GM12875 (cell line): ENCODE measurements around the gene BBS9.
"Not testable (repeated sequence)": the region's sequence is repeated elsewhere in the genome, so short reads cannot be mapped to it uniquely, and the experiment has no call there.

ENCODE experiments used
- H3K4me3 ChIP-seq: one replicate; pipeline ENCODE4 v1.5.1; 2011; ENCODE audit warnings: low read depth, low read length, control low read depth
- CTCF ChIP-seq: IDR thresholded peaks from 2 replicates; pipeline ENCODE4 v1.5.1; 2011; ENCODE audit warnings: low read depth, mild to moderate bottlenecking, control low read depth, inconsistent platforms, low read length, moderate library complexity, borderline replicate concordance; ENCODE audit not compliant: insufficient read depth

Gene BBS9

GRCh38 chr7:33215992-33216391 is 86.6 kb downstream of the BBS9 start:
- no peak overlapping the region for H3K4me3 ChIP-seq
- TF ChIP-seq CTCF: no peak

GRCh38 chr7:33217595-33217994 is 88.2 kb downstream of the BBS9 start:
- no peak for TF ChIP-seq CTCF
- no peak overlapping the region for H3K4me3 ChIP-seq

DNA sequence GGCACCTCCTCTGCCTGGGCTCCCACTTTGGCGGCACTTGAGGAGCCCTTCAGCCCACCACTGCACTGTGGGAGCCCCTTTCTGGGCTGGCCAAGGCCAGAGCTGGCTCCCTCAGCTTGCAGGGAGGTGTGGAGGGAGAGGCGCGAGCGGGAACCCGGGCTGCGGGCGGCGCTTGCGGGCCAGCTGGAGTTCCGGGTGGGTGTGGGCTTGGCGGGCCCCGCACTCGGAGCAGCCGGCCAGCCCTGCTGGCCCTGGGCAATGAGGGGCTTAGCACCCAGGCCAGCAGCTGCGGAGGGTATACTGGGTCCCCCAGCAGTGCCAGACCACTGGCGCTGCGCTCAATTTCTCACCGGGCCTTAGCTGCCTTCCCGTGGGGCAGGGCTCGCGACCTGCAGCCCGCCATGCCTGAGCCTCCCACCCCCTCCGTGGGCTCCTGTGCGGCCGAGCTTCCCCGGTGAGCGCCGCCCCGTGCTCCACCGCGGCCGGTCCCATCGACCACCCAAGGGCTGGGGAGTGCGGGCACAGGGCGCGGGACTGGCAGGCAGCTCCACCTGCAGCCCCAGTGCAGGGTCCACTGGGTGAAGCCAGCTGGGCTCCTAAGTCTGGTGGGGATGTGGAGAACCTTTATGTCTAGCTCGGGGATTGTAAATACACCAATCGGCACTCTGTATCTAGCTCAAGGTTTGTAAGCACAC is 89.6 kb downstream of the BBS9 start:
- not testable (repeated sequence) for H3K4me3 ChIP-seq

- no peak for TF ChIP-seq CTCF
- no peak overlapping the region for H3K4me3 ChIP-seq
Measured at GRCh38 chr7:33220231-33220630, 90.9 kb downstream of the BBS9 start.

- H3K4me3 ChIP-seq: no peak overlapping the region
- no peak for TF ChIP-seq CTCF
Measured at GRCh38 chr7:33221390-33221789, 92.0 kb downstream of the BBS9 start.

DNA sequence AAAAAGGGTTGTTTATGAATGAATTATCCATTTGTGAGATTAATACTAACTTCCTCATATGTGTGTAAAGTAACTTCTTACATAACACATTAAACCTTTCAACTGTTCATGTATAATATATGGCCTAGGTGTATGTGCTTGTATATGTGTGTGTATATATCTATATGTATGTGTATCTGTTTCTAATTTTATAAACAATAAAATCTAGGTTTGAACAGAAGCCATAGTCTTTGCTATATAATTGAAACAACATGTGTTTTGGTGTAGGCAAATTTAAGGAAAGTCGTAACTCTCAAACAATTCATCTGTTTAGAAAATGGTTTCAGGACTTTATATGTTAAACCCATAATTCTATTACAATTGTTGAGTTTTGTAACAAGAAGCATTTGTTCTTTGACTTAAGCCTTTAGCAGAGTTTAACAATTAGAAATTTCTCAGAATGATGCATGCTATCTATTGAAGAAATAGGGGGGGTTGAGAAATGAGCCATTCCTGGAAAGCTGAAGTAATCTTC is 103.3 kb downstream of the BBS9 start:
- TF ChIP-seq CTCF: no peak
- H3K4me3 ChIP-seq: no peak overlapping the region

- no peak overlapping the region for H3K4me3 ChIP-seq
- no peak for TF ChIP-seq CTCF
Measured at GRCh38 chr7:33233659-33234058, 104.3 kb downstream of the BBS9 start.
